Measurements from ENCODE around the gene NPLOC4. TPM values are rescaled to one million over a fixed set of nuclear protein-coding genes. Genes with fewer than 3 reads are reported as not detected.

The NPLOC4 gene
- total and polyA plus RNA-seq, 2 of the 8 experiments (the other 6 are each of a cell fraction or from before 2014, with no cell fraction given), result 70.7 to 92.7 TPM

DNA sequence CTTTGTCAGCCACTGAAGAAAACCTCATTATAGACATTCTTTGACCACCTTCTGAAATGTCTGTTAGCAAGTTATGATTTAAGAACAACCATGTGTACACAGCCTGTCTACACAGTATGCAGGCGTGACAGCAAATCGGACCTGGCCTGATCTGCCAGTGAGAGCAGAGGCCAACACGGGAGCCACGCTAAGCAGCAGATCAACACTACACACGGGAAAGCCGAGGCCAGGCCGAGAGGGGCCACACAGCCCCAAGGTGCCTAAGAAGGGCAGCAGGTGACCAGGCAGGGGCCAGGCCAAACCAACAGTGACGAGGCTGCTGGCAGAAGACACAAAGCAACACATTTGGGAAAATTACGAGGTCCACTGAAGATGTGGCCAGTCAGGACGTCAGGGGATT, 68.5 kb downstream of the NPLOC4 start:
- Histone ChIP-seq H3K4me3 (ENCODE audit: extremely low read depth in 1 of 4, insufficient read depth in 2 of 4, low read depth in 3 of 4, low read length in 4 of 4) (no peak overlapping the region), H3K56ac (replicated peaks; ENCODE audit: insufficient read length, low read depth, low read length) (no peak overlapping the region), H3K4ac (replicated peaks; ENCODE audit: insufficient read length, low read depth, low read length) (no peak overlapping the region), H2AFZ (ENCODE audit: low read length) (no peak overlapping the region), H4K8ac (ENCODE audit: extremely low read depth, insufficient read depth, low read length) (no peak overlapping the region), H2BK120ac (replicated peaks; ENCODE audit: low read depth, low read length) (no peak overlapping the region), H4K5ac (ENCODE audit: insufficient read length, low read depth, low read length) (no peak overlapping the region), H3K79me2 (ENCODE audit: control insufficient read depth in 1 of 2, insufficient read depth in 2 of 2, low read length in 2 of 2) (no peaks in the 10 kb centered on the region), H2BK15ac (ENCODE audit: low read length) (no peak overlapping the region), H3K23ac (ENCODE audit: insufficient read length) (no peak overlapping the region), H3K9me3 (ENCODE audit: insufficient read depth in 2 of 2, low read depth in 1 of 2, low read length in 1 of 2) (no peaks in the 10 kb centered on the region), H3K4me1 (replicated peaks in 1 of 4; ENCODE audit: control insufficient read depth in 3 of 4, insufficient read depth in 4 of 4, low read length in 3 of 4) (no peaks in the 10 kb centered on the region), H3K27ac (ENCODE audit: low read depth, low read length) (no peak overlapping the region), H4K20me1 (replicated peaks in 1 of 2; ENCODE audit: control insufficient read depth in 1 of 2, insufficient read depth in 2 of 2, low read length in 2 of 2) (peaks cover 7 to 13% of the 10 kb centered on the region in 2 experiments), H3K18ac (ENCODE audit: extremely low read depth, low read length) (no peak overlapping the region), H2BK5ac (ENCODE audit: low read depth, low read length) (no peak overlapping the region), H3K27me3 (replicated peaks in 1 of 4; ENCODE audit: control insufficient read depth in 3 of 4, extremely low read depth in 1 of 4, insufficient read depth in 3 of 4, low read length in 3 of 4) (no peaks in the 10 kb centered on the region), H3K36me3 (ENCODE audit: control insufficient read depth in 2 of 4, insufficient read depth in 4 of 4, low read length in 3 of 4) (peaks cover 24 to 81% (median 55%) of the 10 kb centered on the region in 4 experiments), H3K14ac (ENCODE audit: insufficient read length) (no peak overlapping the region), H3K4me2 (ENCODE audit: insufficient read depth in 1 of 2, low read depth in 2 of 2, low read length in 2 of 2) (no peak overlapping the region), H2BK12ac (ENCODE audit: low read depth, low read length) (no peak overlapping the region), H3K79me1 (ENCODE audit: low read depth, low read length) (no peaks in the 10 kb centered on the region; the same call in 1 of the 2 replicates), H2AK5ac (ENCODE audit: low read depth, low read length) (no peak overlapping the region), H3K9ac (replicated peaks in 1 of 4; ENCODE audit: extremely low read depth in 1 of 4, low read depth in 3 of 4, low read length in 3 of 4) (no peak overlapping the region), H4K91ac (replicated peaks; ENCODE audit: insufficient read length, low read length) (no peak overlapping the region), H3K23me2 (ENCODE audit: low read depth, low read length) (no peaks in the 10 kb centered on the region), H2BK20ac (ENCODE audit: low read length) (no peak overlapping the region)
- ChIA-PET CTCF (ENCODE audit: partially characterized antibody) (interaction anchor here (1.0 to 1.3 kb wide), 2 partner anchors 10 to 33 kb away, joined by 3 to 4 read pairs; no protein-coding TSS in a partner anchor), POLR2A (ENCODE audit: partially characterized antibody) (interaction anchor here (2.8 to 3.4 kb wide), 2 partner anchors 11 kb away, joined by 9 to 11 read pairs; no protein-coding TSS in a partner anchor)
- FAIRE-seq, result no peak
- WGBS, 2 experiments (ENCODE audit: extremely low coverage in 1 of 2, insufficient coverage in 1 of 2, insufficient read length in 1 of 2, insufficient replicate concordance in 2 of 2, low coverage in 1 of 2, low lambda C conversion rate in 2 of 2, missing lambda C conversion rate in 1 of 2), result 90% methylated on average over 10 of the region's 10 CpGs; no CpG with 5 or more reads in 1 of the 2 experiments
- no peak for DNase-seq (ENCODE audit: low read depth in 1 of 2, low spot score in 2 of 2)
- TF ChIP-seq CREB1 (IDR thresholded peaks at IDR 0.05) (no peak), EP300 (IDR thresholded peaks at IDR 0.05; ENCODE audit: borderline replicate concordance in 1 of 2, low read depth in 2 of 2, low read length in 2 of 2) (no peak), PHF8 (conservative IDR thresholded peaks at IDR 0.05; ENCODE audit: low read depth, low read length) (no peak), EZH2 (IDR thresholded peaks at IDR 0.05; ENCODE audit: low read depth, low read length, severe bottlenecking) (no peak), SIX5 (IDR thresholded peaks at IDR 0.05; ENCODE audit: low read depth, low read length) (no peak), SIN3A (conservative IDR thresholded peaks at IDR 0.05 in 1 of 2, IDR thresholded peaks at IDR 0.05 in 1 of 2; ENCODE audit: low read depth in 1 of 2, low read length in 2 of 2) (no peak), RFX5 (IDR thresholded peaks at IDR 0.05; ENCODE audit: borderline replicate concordance, low read depth, low read length) (no peak), TAF7 (optimal IDR thresholded peaks at IDR 0.05; ENCODE audit: borderline replicate concordance, low read depth, low read length) (no peak), TAF1 (IDR thresholded peaks at IDR 0.05; ENCODE audit: low read depth, low read length) (no peak), SAP30 (IDR thresholded peaks at IDR 0.05; ENCODE audit: insufficient read depth, insufficient replicate concordance, low read length) (no peak), GTF2F1 (IDR thresholded peaks at IDR 0.05; ENCODE audit: borderline replicate concordance, low read depth, low read length) (no peak), ZNF274 (IDR thresholded peaks at IDR 0.05; ENCODE audit: borderline replicate concordance, extremely low read depth, low read length) (no peak), FOSL1 (IDR thresholded peaks at IDR 0.05; ENCODE audit: insufficient read depth, low read depth, low read length) (no peak), RXRA (IDR thresholded peaks at IDR 0.05; ENCODE audit: insufficient read depth, low read depth, low read length) (no peak)

Measured in H1 (cell line).